Occipital lobe (tissue), 2 donors: ENCODE measurements around the gene ST6GAL1. TPM values are rescaled to one million over a fixed set of nuclear protein-coding genes. Genes with fewer than 3 reads are reported as not detected.
"Not testable (repeated sequence)": the region's sequence is repeated elsewhere in the genome, so short reads cannot be mapped to it uniquely, and the experiment has no call there.

Experiments
- DNase-seq: peaks from one replicate; lab custom pipeline; 2025; lab: John Stamatoyannopoulos, UW
- total RNA-seq: library from RNA; depleted of rRNA; stranded (reverse); fragments of >200 nt; gene quantifications from one replicate; pipeline ENCODE4 v1.2.3, GENCODE V29; 2014

Gene ST6GAL1
- total RNA-seq, 1 donor from 2014 or later = 39.6 TPM

- DNase-seq = no peak
Measured at GRCh38 chr3:186939536-186939935, 9.2 kb downstream of the ST6GAL1 start.

- DNase-seq = no peak
Measured at GRCh38 chr3:186940967-186941366, 10.6 kb downstream of the ST6GAL1 start.

- no peak for DNase-seq
Measured at GRCh38 chr3:186942168-186942567, 11.8 kb downstream of the ST6GAL1 start.

- no peak for DNase-seq
Measured at GRCh38 chr3:186945255-186945823, 15.0 kb downstream of the ST6GAL1 start.

GRCh38 chr3:186946756-186947375, 16.5 kb downstream of the ST6GAL1 start:
- DNase-seq = no peak

- DNase-seq = peak; percentile 42
Measured at GRCh38 chr3:186949281-186949982, 19.1 kb downstream of the ST6GAL1 start.

- no peak for DNase-seq
Measured at GRCh38 chr3:186950402-186951093, 20.2 kb downstream of the ST6GAL1 start.

GRCh38 chr3:186951640-186952552, 21.6 kb downstream of the ST6GAL1 start:
- DNase-seq = no peak

GRCh38 chr3:186953011-186953487, 22.7 kb downstream of the ST6GAL1 start:
- no peak for DNase-seq

- DNase-seq = not testable (repeated sequence)
Measured at GRCh38 chr3:186953992-186954699, 23.8 kb downstream of the ST6GAL1 start.

- DNase-seq = no peak
Measured at GRCh38 chr3:186955898-186956696, 25.8 kb downstream of the ST6GAL1 start.

GRCh38 chr3:186959029-186959624, 28.8 kb downstream of the ST6GAL1 start:
- no peak for DNase-seq

GRCh38 chr3:186960347-186960746, 30.0 kb downstream of the ST6GAL1 start:
- DNase-seq = no peak

GRCh38 chr3:186962445-186962844, 32.1 kb downstream of the ST6GAL1 start:
- DNase-seq = no peak

- no peak for DNase-seq
Measured at GRCh38 chr3:186963636-186964035, 33.3 kb downstream of the ST6GAL1 start.

- no peak for DNase-seq
Measured at GRCh38 chr3:186964071-186964470, 33.7 kb downstream of the ST6GAL1 start.

GRCh38 chr3:186964616-186965015, 34.3 kb downstream of the ST6GAL1 start:
- DNase-seq = no peak

GRCh38 chr3:186965141-186965879, 35.0 kb downstream of the ST6GAL1 start:
- DNase-seq = no peak
